ENCODE data around the gene FOXK1.
"Not testable (repeated sequence)": the region's sequence is repeated elsewhere in the genome, so short reads cannot be mapped to it uniquely, and the experiment has no call there.

Gene FOXK1

GRCh38 chr7:4800926-4801838 is 119.1 kb downstream of the FOXK1 start:
- no peak for DNase-seq (ENCODE audit: low read depth)

DNA sequence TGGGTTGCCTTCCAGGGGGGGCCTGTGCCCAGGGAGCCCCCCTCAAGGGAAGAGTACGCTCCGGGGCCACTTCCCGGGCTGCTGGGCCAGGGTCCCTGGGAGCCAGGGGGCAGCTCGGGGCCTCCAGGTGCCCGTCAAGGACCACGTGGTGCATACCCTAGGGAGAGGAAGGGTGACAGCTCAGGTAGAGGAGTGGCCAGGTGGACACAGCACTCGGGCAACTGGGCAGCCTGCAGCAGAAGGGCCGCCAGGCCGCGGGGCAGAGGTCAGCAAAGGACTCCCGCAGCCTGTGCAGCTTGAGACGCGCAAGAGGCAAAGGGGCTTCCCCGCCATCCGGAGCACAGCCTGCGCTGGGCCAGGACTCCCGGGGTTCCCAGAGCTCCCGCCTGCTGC is 119.7 kb downstream of the FOXK1 start:
- DNase-seq (ENCODE audit: low read depth), result no peak

DNA sequence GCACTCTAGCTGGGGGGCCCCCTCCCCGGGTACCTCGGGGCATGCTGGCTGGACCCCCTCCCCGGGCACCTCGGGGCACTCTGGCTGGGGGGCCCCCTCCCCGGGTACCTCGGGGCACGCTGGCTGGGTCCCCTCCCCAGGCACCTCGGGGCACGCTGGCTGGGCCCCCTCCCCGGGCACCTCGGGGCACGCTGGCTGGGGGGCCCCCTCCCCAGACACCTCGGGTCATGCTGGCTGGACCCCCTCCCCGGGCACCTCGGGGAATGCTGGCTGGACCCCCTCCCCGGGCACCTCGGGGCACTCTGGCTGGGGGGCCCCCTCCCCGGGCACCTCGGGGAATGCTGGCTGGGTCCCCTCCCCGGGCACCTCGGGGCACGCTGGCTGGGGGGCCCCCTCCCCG is 120.5 kb downstream of the FOXK1 start:
- DNase-seq (ENCODE audit: low read depth), result not testable (repeated sequence)

GRCh38 chr7:4803397-4804241 is 121.5 kb downstream of the FOXK1 start:
- DNase-seq (ENCODE audit: low read depth), result no peak

DNA sequence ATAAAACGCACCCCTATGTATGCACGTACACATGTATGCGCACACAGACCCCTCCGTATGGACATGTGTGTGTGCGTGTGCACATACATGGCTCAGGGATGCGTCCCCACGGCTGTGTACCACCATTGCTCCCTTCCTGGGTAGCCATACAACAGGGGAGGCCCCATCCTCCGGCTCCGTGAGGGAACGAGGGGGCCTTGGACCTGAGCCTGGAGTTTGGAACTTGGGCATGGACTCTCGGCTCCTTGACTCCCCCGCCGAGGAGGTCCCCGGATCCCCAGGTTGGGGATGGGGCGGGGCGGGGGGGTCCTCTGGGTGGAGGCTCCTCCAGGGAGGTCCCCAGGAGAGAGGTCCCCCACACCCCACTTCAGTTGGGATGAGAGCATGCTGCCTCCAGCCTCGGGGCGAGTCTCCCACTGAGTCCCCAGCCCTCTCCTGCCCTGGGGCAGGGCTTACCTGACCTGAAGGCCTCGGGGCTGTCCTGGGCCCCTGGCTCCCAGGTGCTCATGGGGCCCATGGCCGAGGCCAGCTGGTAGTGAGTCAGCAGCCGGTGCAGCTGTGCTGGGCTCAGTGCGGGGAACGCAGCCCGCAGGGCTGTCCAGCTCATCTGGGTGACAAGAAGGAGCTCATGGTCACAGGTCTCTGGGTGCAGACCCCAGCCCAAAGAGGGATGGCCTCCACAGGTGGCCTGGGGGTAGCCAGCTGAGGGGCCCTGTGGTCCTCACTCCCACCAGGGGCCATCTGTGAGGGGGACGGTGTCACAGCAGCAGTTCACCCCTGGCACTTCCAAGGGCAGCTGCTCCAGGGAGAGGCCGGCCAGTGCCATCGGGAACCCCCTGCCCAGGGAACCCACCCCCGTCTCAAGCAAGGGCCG is 123.3 kb downstream of the FOXK1 start:
- DNase-seq (ENCODE audit: low read depth), result no peak

GRCh38 chr7:4805984-4806300 is 123.8 kb downstream of the FOXK1 start:
- DNase-seq (ENCODE audit: low read depth), result no peak

GRCh38 chr7:4806983-4807597 is 125.0 kb downstream of the FOXK1 start:
- no peak for DNase-seq (ENCODE audit: low read depth)

DNA sequence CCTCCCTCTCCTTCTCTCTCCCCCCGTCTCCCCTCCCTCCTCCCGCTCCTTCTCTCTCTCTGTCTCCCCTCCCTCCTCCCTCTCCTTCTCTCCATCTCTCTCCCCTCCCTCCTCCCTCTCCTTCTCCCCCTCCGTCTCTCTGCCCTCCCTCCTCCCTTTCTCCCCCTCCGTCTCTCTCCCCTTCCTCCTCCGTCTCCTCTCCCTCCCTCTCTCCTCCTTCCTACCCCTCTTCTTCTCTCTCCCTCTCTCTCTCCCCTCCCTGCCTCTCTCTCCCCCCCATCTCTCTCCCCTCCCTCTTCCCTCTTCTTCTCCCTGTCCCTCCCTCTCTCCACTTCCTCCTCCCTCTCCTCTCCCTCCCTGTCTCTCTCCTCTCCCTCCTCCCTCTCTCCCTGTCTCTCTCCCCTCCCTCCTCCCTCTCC is 125.5 kb downstream of the FOXK1 start:
- DNase-seq (ENCODE audit: low read depth), result no peak

DNA sequence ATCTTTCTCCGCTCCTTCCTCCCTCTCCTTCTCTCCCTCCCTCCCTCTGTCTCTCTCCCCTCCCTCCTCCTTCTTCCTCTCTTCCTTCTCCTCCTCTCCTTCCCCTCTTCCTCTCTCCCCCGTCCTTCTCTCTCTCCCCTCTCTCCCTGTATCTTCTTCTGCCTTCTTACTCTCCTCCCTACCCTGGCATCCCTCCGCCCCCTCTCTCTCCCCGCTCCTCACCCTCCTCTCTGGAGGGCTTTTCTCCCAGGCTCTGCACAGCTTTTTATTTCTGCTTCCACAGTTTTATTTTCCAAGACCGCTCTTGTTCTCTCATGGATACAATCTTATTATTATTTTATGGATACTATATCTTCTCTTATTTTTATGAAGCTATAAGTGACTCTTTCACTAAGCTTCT is 125.9 kb downstream of the FOXK1 start:
- DNase-seq (ENCODE audit: low read depth), result no peak

GRCh38 chr7:4808565-4808964 is 126.5 kb downstream of the FOXK1 start:
- no peak for DNase-seq (ENCODE audit: low read depth)

DNA sequence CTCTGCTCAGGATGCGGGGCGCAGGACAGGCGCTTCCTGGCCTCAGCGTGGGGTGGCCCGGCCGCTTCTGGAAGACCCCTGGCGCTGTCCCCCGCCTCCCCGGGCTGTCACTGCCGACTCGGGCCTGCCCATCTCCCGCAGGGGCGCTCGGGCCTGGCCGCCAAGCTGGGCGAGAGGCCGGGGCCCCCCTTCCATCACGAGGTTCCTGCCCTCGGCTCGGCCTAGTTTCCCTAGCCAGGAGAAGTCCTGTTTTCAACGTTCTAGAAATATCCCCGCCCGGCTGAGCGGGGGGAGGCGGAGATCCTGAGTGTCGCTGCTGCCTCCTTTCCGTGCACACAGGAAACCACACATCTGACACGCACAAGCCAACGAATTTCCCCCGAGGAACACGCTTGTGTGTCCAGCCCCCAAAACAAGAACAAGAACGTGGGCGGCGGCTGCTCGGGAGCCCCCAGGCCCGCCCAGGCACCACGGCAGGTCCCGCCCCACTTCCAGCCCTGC is 127.0 kb downstream of the FOXK1 start:
- DNase-seq (ENCODE audit: low read depth), result no peak

DNA sequence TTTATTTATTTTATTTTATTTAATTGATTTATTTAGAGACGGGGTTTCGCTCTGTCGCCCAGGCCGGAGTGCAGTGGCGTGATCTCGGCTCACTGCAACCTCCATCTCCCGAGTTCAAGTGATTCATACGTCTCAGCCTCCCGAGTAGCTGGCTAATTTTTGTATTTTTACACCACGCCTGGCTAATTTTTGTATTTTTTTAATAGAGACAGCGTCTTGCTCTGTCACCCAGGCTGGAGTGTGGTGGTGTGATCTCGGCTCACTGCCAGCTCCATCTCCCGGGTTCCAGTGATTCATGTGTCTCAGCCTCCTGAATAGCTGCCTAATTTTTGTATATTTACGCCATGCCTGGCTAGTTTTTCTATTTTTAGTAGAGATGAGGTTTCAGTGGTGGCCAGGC is 127.6 kb downstream of the FOXK1 start:
- DNase-seq (ENCODE audit: low read depth), result no peak

DNA sequence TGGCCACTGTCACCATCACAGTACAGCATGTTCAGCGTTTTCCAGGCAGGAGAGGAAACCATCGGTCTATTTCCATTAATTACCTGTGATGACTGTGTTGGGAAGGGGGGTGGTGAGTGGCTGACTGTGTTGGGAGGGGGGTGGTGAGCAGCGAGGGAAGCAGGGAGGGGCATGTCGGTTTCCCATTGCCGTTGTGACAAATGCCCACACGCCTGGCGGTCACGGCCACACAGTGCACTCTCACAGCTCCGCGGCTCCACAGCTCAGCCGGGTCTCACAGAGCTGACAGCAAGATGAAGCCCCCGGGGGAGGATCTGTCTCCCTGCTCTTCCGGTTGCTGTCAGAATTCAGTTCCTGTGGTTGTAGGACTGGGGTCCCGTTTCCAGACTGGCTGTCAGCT is 132.3 kb downstream of the FOXK1 start:
- DNase-seq (ENCODE audit: low read depth), result no peak

- DNase-seq (ENCODE audit: low read depth), result no peak
Measured at GRCh38 chr7:4815121-4815520, 133.0 kb downstream of the FOXK1 start.

DNA sequence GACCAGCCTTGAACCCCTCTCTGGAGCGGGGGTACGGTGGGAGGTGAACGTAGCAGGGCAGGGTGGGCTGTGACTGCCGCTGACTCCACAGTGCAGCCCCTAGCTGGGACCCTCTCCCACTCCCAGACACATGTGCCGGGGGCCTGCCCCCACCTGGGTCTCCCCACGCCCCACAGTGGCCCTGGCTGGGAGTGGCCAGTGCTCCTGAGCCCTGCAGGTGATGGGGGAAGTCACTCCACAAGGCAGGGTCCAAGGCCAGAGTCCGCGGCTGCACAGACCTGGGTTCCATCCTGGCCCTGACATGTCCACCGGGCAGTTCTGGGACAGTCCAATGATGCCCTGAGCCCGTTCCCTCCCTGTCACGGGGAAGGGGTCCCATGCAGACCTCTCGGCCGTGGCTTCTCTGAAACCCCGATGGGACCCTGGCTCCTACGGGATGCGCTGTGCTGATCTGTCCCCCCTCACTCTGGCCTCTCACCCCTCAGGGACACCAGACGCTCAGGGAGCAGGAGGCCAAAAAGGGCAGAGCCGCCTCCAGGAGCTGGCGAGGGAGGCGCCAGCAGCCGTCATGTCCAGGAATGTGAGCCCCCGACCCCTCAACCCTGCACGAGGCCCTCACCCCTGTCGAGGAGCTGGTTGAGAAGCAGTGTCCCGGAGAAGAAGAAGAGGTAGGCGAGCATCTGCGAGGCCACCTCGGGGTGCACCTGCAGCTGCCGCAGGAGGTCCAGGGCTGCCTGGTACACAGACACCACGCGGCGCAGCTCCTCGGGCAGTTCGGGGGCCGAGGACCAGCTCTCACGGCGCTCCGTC is 133.7 kb downstream of the FOXK1 start:
- DNase-seq (ENCODE audit: low read depth), result no peak

DNA sequence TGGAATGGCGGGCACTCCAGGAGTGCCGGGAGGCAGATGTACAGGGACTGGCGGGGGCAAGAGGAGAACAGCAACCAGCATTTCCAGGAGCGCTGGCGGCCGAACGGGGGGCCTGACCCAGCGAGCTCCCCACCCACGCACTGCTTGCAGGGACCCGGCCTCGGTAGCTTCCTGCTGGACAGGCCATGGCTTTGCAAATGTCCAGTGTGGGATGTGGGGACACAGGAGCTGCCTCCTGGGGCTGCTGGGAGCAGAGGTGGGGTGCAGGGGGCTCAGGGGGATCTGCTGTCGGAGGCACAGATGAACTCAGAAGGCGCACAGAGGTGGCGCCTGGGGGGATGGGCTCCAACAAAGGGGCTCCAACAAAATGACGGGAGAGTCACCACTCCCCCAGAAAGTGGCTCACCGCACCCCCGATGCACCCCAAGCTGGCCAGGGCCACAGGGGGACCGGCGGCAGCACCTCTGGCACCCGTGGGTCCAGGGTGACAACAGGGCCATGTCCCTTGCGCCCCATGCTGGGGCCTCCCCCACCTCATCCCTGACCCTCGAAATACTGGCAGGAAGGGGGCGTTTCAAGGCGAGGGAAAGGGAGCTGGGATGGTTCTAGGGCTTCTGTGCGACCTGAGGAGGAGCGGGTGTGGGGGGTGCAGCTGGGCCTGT is 134.5 kb downstream of the FOXK1 start:
- no peak for DNase-seq (ENCODE audit: low read depth)

- no peak for DNase-seq (ENCODE audit: low read depth)
Measured at GRCh38 chr7:4817178-4817901, 135.2 kb downstream of the FOXK1 start.

GRCh38 chr7:4818000-4818794 is 136.1 kb downstream of the FOXK1 start:
- no peak for DNase-seq (ENCODE audit: low read depth)
